Activated B cell treated with CpG ODN at 0.5 μM for 24 hours (primary cell): ENCODE results near the gene MAMDC2. TPM values are rescaled to one million over a fixed set of nuclear protein-coding genes. Genes with fewer than 3 reads are reported as not detected.

Source experiments
- ATAC-seq: fragments of 200-7000 bp; cut with Tn5 transposase; one replicate; pipeline ENCODE4 v1.10.0; 2021; ENCODE audit warnings: low read depth, mild to moderate bottlenecking, moderate library complexity
- CTCF ChIA-PET: fragments of 350-600 bp; sonication (Branson Sonifier 250); formaldehyde crosslinking; loops from one replicate; lab custom pipeline; 2021; ENCODE audit warnings: antibody characterized with exemption; lab: Charles Lee
- POLR2A ChIA-PET: fragments of 350-600 bp; sonication (Branson Sonifier 250); formaldehyde crosslinking; loops from one replicate; lab custom pipeline; 2021; ENCODE audit warnings: antibody characterized with exemption; lab: Charles Lee
- DNase-seq: peaks from one replicate; pipeline ENCODE4 v3.0.0; 2022
- H3K27ac Mint-ChIP-seq: one replicate; pipeline ENCODE4 v1.8.0; 2020; ENCODE audit warnings: mixed read lengths
- H3K27me3 Mint-ChIP-seq: one replicate; pipeline ENCODE4 v1.8.0; 2021; ENCODE audit warnings: mixed read lengths
- H3K36me3 Mint-ChIP-seq: one replicate; pipeline ENCODE4 v1.8.0; 2021; ENCODE audit warnings: low read depth, mixed read lengths
- H3K4me1 Mint-ChIP-seq: one replicate; pipeline ENCODE4 v1.8.0; 2021; ENCODE audit warnings: mixed read lengths
- H3K4me3 Mint-ChIP-seq: one replicate; pipeline ENCODE4 v1.8.0; 2020; ENCODE audit warnings: mild to moderate bottlenecking, mixed read lengths
- H3K9me3 Mint-ChIP-seq: one replicate; pipeline ENCODE4 v1.8.0; 2020; ENCODE audit warnings: mixed read lengths
- CTCF ChIP-seq: fragments of 200-600 bp; IDR thresholded peaks from one replicate; pipeline ENCODE4 v1.8.0; 2022; ENCODE audit warnings: antibody characterized with exemption, mild to moderate bottlenecking
- intact Hi-C: fragments of 100-400 bp; cut with micrococcal nuclease; formaldehyde crosslinking; loops from one replicate; pipeline ENCODE4 v1.15.1; 2024
- total RNA-seq: library from RNA; stranded (reverse); gene quantifications from 2 replicates; pipeline ENCODE4 v1.2.3, GENCODE V29; 2022

MAMDC2 gene
- total RNA-seq, 1 donor from 2014 or later = not detected

- ChIA-PET POLR2A (no interaction called here), CTCF (no interaction called here)
- H3K4me3 Mint-ChIP-seq = no peak overlapping the region
- no peak for ATAC-seq
- DNase-seq = no peak
- no peak overlapping the region for H3K27ac Mint-ChIP-seq
- H3K4me1 Mint-ChIP-seq = peaks cover 8% of the 10 kb centered on the region
- TF ChIP-seq CTCF = no peak
- peaks cover 51% of the 10 kb centered on the region for H3K27me3 Mint-ChIP-seq
- intact Hi-C loops = no loop called here
- H3K36me3 Mint-ChIP-seq = no peaks in the 10 kb centered on the region
- H3K9me3 Mint-ChIP-seq = peaks cover under 1% of the 10 kb centered on the region
Measured at GRCh38 chr9:70043285-70043684, 363 bp upstream of the MAMDC2 start.

- Mint-ChIP-seq H3K4me1 (peaks cover 8% of the 10 kb centered on the region), H3K9me3 (no peaks in the 10 kb centered on the region), H3K27ac (no peak overlapping the region), H3K36me3 (no peaks in the 10 kb centered on the region), H3K27me3 (peaks cover 51% of the 10 kb centered on the region), H3K4me3 (no peak overlapping the region)
- ChIA-PET POLR2A (no interaction called here), CTCF (no interaction called here)
- no peak for ATAC-seq
- no peak for TF ChIP-seq CTCF
- intact Hi-C loops = no loop called here
- no peak for DNase-seq
Measured at GRCh38 chr9:70044490-70045307, 1.1 kb downstream of the MAMDC2 start.

GRCh38 chr9:70045452-70045851 lies 1.8 kb downstream of the MAMDC2 start:
- intact Hi-C loops = no loop called here
- Mint-ChIP-seq H3K9me3 (no peaks in the 10 kb centered on the region), H3K4me3 (no peak overlapping the region), H3K27ac (no peak overlapping the region), H3K27me3 (peaks cover 54% of the 10 kb centered on the region), H3K36me3 (no peaks in the 10 kb centered on the region), H3K4me1 (peaks cover 8% of the 10 kb centered on the region)
- POLR2A ChIA-PET = no interaction called here
- ATAC-seq = no peak
- no peak for TF ChIP-seq CTCF
- CTCF ChIA-PET = no interaction called here
- DNase-seq = no peak

GRCh38 chr9:70046274-70047070 lies 2.8 kb downstream of the MAMDC2 start:
- H3K27me3 Mint-ChIP-seq = peaks cover 57% of the 10 kb centered on the region

More at GRCh38 chr9:70046274-70047070, 2.8 kb downstream of the MAMDC2 start:
- peaks cover 8% of the 10 kb centered on the region for H3K4me1 Mint-ChIP-seq
- no peak for TF ChIP-seq CTCF
- no peaks in the 10 kb centered on the region for H3K36me3 Mint-ChIP-seq
- H3K27ac Mint-ChIP-seq = no peak overlapping the region
- POLR2A ChIA-PET = no interaction called here
- DNase-seq (no peak), ATAC-seq (no peak)
- H3K9me3 Mint-ChIP-seq = no peaks in the 10 kb centered on the region
- CTCF ChIA-PET = no interaction called here
- intact Hi-C loops = no loop called here
- no peak overlapping the region for H3K4me3 Mint-ChIP-seq
